Breast epithelium (tissue), 4 donors: Measurements from ENCODE around the gene GPHN. TPM values are rescaled to one million over a fixed set of nuclear protein-coding genes. Genes with fewer than 3 reads are reported as not detected.
"Not testable (repeated sequence)": the region's sequence is repeated elsewhere in the genome, so short reads cannot be mapped to it uniquely, and the experiment has no call there.

Experiments
- DNase-seq, 2 donors: peaks; one replicate each; pipeline ENCODE4 v3.0.0-alpha.2; 2019; ENCODE audit warnings: low spot score in 2 of 2
- H3K27ac ChIP-seq, 2 donors: fragments of 200-600 bp; sonication (generic) in 1 of 2; one replicate each; pipeline ENCODE4 v1.5.1; 2016 to 2019; ENCODE audit warnings: mild to moderate bottlenecking in 1 of 2
- H3K27me3 ChIP-seq, 2 donors: fragments of 200-600 bp; sonication (generic) in 1 of 2; one replicate each; pipeline versions ENCODE4 v1.5.1 to v1.6.0; 2017 to 2019; ENCODE audit warnings: control low read depth in 1 of 2, mild to moderate bottlenecking in 1 of 2
- H3K36me3 ChIP-seq: fragments of 200-600 bp; one replicate; pipeline ENCODE4 v1.5.1; 2019
- H3K4me1 ChIP-seq, 2 donors: fragments of 200-600 bp; sonication (generic); one replicate each; pipeline ENCODE4 v1.5.1; 2016 to 2019; ENCODE audit warnings: control low read depth in 1 of 2
- H3K4me3 ChIP-seq, 3 donors: fragments of 200-600 bp; sonication (generic); 1 replicate in 2 of 3; 2 replicates in 1 of 3; pipeline ENCODE4 v1.5.1; 2016 to 2019; ENCODE audit warnings: mild to moderate bottlenecking in 3 of 3, moderate library complexity in 2 of 3
- H3K9me3 ChIP-seq, 2 donors: fragments of 200-600 bp; sonication (generic) in 1 of 2; one replicate each; pipeline ENCODE4 v1.5.1; 2016 to 2019; ENCODE audit warnings: control low read depth in 1 of 2
- POLR2A ChIP-seq: fragments of 450-650 bp; IDR thresholded peaks from one replicate; pipeline ENCODE4 v1.6.1; 2016; ENCODE audit warnings: antibody characterized with exemption, mild to moderate bottlenecking, moderate library complexity
- POLR2AphosphoS5 ChIP-seq, 3 donors: sonication (generic); formaldehyde crosslinking; IDR thresholded peaks; one replicate each; pipeline ENCODE4 v1.6.1; 2017; ENCODE audit warnings: antibody characterized with exemption in 3 of 3
- intact Hi-C: fragments of 100-400 bp; cut with DNase I; formaldehyde crosslinking; loops from one replicate; pipeline ENCODE4 v1.15.1; 2023; ENCODE audit warnings: low total_unique reads
- total RNA-seq, 3 donors: library from RNA; depleted of rRNA; stranded (reverse); fragments of >200 nt; gene quantifications; one replicate each; pipeline ENCODE4 v1.1.0, GENCODE V29; 2016
- TF ChIP-seq, protein P1 (sequence below), 3 donors: fragments of 450-650 bp; IDR thresholded peaks; one replicate each; pipeline ENCODE4 v1.5.1; 2016 to 2017; ENCODE audit warnings: antibody characterized with exemption in 3 of 3, mild to moderate bottlenecking in 3 of 3, moderate library complexity in 3 of 3

Gene GPHN
- total RNA-seq, 3 donors from 2014 or later: 20.9 to 39.0 (median 24.9) TPM

DNA sequence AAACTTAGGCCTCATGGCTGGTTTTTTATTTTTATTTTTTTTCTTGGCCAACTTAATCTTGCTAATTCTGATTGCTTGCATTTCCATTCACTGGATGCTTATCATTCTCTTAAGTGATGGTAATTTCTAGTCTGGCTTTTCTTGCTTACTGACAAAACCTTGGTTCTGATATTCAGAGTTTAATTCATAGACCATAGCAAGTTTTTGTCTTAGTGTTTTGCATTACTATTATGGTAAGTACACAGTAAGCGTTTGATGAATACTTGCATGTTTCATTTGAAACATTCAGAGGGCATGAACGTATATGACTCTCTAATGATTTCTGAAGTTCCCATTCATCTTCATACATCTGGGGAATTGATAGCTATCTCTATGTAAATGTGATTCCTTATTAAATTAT, 55.8 kb downstream of the GPHN start:
- Histone ChIP-seq H3K27me3 (no peaks in the 10 kb centered on the region), H3K4me1 (no peaks in the 10 kb centered on the region), H3K27ac (no peak overlapping the region), H3K36me3 (no peaks in the 10 kb centered on the region), H3K9me3 (no peaks in the 10 kb centered on the region), H3K4me3 (no peak overlapping the region)
- no peak for TF ChIP-seq POLR2A
- TF ChIP-seq, protein P1, sequence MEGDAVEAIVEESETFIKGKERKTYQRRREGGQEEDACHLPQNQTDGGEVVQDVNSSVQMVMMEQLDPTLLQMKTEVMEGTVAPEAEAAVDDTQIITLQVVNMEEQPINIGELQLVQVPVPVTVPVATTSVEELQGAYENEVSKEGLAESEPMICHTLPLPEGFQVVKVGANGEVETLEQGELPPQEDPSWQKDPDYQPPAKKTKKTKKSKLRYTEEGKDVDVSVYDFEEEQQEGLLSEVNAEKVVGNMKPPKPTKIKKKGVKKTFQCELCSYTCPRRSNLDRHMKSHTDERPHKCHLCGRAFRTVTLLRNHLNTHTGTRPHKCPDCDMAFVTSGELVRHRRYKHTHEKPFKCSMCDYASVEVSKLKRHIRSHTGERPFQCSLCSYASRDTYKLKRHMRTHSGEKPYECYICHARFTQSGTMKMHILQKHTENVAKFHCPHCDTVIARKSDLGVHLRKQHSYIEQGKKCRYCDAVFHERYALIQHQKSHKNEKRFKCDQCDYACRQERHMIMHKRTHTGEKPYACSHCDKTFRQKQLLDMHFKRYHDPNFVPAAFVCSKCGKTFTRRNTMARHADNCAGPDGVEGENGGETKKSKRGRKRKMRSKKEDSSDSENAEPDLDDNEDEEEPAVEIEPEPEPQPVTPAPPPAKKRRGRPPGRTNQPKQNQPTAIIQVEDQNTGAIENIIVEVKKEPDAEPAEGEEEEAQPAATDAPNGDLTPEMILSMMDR (IDR thresholded peaks at IDR 0.05): no peak
- TF ChIP-seq POLR2AphosphoS5 (IDR thresholded peaks at IDR 0.05): no peak
- DNase-seq: no peak
- intact Hi-C loops: no loop called here

DNA sequence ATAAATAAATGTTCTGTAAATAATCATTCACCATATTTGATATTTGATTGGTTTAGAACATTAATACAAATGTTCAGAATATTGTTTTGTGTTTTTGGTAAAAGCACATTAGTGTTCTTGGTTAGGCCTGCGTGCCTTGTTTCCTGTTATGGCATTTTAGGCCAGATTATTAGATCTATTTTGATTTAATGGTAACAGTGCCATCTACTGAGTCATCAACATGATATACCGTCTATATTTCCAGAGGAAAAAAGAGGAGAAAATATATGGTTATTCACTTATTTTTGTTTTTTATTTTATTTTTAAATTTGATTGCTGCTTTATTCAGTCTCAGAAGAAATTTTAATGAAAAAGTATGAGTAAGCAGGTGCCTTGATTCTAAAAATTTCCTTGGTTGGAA, 60.3 kb downstream of the GPHN start:
- no peaks in the 10 kb centered on the region for H3K36me3 ChIP-seq
- TF ChIP-seq POLR2AphosphoS5 (IDR thresholded peaks at IDR 0.05): no peak
- no peak for TF ChIP-seq POLR2A
- TF ChIP-seq, protein P1 (IDR thresholded peaks at IDR 0.05): no peak
- no peaks in the 10 kb centered on the region for H3K27me3 ChIP-seq
- H3K4me3 ChIP-seq: no peak overlapping the region
- DNase-seq: no peak
- no peaks in the 10 kb centered on the region for H3K4me1 ChIP-seq
- peaks cover under 1 to 6% of the 10 kb centered on the region in 2 donors for H3K9me3 ChIP-seq
- H3K27ac ChIP-seq: no peak overlapping the region
- intact Hi-C loops: no loop called here

DNA sequence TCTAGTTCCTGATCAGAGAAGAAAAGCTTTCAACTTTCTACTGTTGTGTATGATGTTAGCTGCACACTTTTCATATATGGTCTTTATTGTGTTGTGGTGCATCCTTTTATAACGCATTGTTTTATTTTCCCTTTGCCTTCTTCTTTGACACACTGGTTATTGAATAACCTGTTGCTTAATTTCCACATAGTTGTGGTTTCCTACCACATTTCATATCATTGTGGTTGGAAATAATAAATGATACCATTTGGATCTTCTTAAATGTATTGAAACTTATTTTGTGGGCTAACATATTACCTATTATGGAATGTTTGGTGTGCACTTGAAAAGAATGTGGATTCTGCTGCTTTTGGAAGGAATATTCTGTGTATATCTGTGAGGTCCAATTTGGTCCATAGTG, 64.9 kb downstream of the GPHN start:
- no peak overlapping the region for H3K4me3 ChIP-seq
- no peak overlapping the region for H3K27ac ChIP-seq
- DNase-seq: no peak
- no peak for TF ChIP-seq POLR2AphosphoS5 (IDR thresholded peaks at IDR 0.05)
- TF ChIP-seq POLR2A: no peak
- TF ChIP-seq, protein P1 (IDR thresholded peaks at IDR 0.05): no peak
- intact Hi-C loops: no loop called here
- H3K36me3 ChIP-seq: no peaks in the 10 kb centered on the region
- H3K9me3 ChIP-seq: peaks cover 25 to 32% of the 10 kb centered on the region in 2 donors
- H3K4me1 ChIP-seq: no peaks in the 10 kb centered on the region
- H3K27me3 ChIP-seq: no peaks in the 10 kb centered on the region

DNA sequence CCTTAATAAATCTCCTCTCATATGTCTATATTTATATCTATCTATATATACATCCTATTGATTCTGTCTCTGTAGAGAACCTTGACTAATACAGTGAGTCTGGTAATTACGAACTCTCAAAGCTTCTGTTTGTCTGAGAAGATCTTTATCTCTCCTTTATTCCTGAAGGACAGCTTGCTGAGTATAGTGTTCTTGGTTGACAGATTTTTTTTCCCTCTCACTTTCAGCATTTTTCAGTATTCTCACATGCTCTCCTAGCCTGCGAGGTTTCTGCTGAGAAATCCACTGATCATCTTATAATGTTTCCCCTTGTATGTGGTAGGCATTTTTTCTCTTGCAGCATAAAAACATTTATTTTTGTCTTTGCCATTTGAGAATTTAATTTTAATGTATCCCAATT, 67.1 kb downstream of the GPHN start:
- TF ChIP-seq POLR2AphosphoS5 (IDR thresholded peaks at IDR 0.05) (no peak), POLR2A (no peak)
- TF ChIP-seq, protein P1 (IDR thresholded peaks at IDR 0.05): no peak
- Histone ChIP-seq H3K9me3 (peaks cover 25 to 43% of the 10 kb centered on the region in 2 donors), H3K36me3 (no peaks in the 10 kb centered on the region), H3K27ac (no peak overlapping the region), H3K27me3 (no peaks in the 10 kb centered on the region), H3K4me3 (no peak overlapping the region), H3K4me1 (no peaks in the 10 kb centered on the region)
- no peak for DNase-seq
- intact Hi-C loops: no loop called here

DNA sequence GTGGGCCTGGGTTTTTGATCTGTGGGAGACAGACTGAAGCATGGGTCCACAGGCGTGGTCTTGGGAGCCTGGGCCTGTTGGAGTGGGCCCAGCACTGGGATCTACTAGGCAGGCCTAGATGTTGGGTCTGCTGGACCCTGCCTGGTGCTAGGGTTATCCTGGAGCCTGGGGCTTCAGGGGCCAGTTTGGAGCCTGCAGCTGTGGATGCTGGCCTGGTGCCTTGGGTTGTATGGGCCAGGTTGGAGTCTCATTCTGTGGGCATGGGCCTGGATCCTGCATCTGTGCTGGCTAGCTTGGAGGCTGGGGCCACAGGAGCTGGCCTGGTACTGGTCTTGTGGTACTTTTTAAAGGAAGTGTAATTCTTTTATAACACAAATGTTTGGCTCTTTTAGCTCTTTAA, 68.0 kb downstream of the GPHN start:
- no peak overlapping the region for H3K27ac ChIP-seq
- H3K9me3 ChIP-seq: peaks cover 25 to 43% of the 10 kb centered on the region in 2 donors
- H3K36me3 ChIP-seq: no peaks in the 10 kb centered on the region
- no peaks in the 10 kb centered on the region for H3K4me1 ChIP-seq
- no peaks in the 10 kb centered on the region for H3K27me3 ChIP-seq
- DNase-seq: no peak
- intact Hi-C loops: no loop called here
- H3K4me3 ChIP-seq: no peak overlapping the region
- no peak for TF ChIP-seq POLR2AphosphoS5 (IDR thresholded peaks at IDR 0.05)
- TF ChIP-seq, protein P1 (IDR thresholded peaks at IDR 0.05): no peak
- TF ChIP-seq POLR2A: no peak

DNA sequence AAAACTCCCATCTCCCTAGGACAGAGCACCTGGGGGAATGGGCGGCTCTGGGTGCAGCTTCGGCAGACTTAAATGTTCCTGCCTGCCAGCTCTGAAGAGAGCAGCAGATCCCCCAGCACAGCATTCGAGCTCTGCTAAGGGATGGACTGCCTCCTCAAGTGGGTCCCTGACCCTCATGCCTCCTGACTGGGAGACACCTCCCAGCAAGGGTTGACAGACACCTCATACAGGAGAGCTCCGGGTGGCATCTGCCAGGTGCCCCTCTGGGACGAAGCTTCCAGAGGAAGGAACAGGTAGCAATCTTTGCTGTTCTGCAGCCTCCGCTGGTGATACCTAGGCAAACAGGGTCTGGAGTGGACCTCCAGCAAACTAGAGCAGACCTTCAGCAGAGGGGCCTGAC, 79.8 kb downstream of the GPHN start:
- H3K4me3 ChIP-seq, DNase-seq, H3K27ac ChIP-seq, H3K27me3 ChIP-seq, H3K9me3 ChIP-seq, intact Hi-C loops, H3K4me1 ChIP-seq, H3K36me3 ChIP-seq: not testable (repeated sequence)
